Middle frontal gyrus (tissue), 1 donor: Measurements from ENCODE around the gene NUP107.
"Not testable (repeated sequence)": the region's sequence is repeated elsewhere in the genome, so short reads cannot be mapped to it uniquely, and the experiment has no call there.

ENCODE experiments used
- DNase-seq: peaks from one replicate; pipeline ENCODE4 v3.0.0-alpha.2; 2015; ENCODE audit warnings: low spot score; ENCODE audit errors: extremely low spot score

NUP107 gene

DNA sequence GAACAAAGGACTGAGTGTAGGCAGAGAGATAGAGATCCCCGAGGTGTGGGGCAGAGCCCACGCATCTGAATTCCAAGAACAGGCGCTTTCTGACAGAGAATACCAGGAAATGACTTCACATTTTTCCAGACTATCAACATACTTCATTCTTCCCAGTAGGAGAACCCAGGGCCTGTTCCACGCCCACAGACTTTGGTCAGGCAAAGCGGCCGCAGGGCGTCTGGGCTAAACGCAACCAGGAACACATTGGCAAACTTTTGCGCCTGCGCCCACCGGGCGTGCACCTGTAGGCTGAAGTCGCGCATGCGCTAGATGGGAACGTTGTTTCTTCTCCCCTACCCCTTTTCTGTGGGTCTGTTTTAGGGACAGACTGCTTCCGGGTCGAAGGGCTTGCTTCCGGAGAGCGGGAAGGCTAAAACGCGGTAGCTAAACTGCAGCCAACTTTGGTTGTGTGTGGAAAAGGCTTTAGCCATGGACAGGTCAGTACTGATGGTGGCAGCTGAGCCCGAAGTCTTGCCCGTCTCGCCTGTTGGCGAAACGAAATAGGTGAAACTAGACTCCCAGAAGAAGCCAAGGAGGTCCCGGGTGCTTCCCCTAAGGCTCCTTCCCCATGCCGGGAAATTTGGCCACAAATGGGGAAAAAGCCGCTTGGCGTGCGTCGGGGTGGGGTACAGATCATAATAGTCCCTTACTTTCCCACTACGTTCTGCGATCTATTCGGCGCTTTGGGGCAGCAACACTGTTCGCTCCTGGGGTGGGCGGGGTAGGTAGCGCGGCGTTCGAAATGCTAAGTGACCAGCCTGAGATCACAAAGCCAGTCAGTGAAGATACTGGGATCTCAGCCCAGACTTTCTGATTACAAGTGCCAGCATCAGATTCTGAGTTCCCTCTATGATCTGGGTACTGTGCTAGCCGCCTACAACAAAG, at the start of gene NUP107:
Gene NUP107, plus strand, starts transcription at position 384 of the 927 bp plus-strand sequence. Its CDS starts 88 bp downstream, at position 472.
- peak; percentile 92 for DNase-seq

DNA sequence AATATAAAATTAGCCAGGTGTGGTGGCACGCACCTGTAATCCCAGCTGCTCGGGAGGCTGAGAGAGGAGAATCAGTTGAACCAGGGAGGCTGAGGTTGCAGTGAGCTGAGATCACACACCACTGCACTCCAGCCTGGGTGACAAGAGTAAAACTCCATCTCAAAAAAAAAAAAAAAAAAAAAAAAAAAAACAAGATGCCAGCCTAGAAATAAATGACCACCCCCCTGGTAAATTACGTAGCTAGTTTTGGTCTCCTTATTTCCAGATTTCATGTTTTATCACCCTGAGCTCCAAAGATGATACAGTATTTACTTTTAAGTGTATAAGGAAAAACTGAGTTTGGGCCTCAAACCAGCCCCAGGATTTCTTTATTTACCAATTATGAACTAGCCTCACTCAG, 49.3 kb upstream of the NUP107 start:
- not testable (repeated sequence) for DNase-seq

DNA sequence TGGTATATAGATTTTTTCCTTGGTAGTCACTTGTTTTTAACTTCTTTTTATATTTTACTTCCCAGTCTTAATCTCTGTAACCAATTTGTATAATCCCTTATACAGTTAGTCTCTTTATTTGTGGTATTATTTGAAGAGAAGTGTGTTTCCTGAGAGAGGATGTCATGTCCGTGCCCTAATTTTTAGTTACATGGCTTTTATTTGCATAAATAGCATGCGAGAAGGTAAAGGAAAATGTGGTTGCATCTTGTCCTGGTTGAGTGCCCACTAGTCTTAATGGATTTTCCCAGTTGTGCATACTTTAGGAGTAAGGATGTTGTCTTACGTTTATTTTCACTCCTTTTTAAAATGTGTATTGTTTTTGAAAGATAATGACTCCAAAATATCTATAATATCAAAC, 48.6 kb upstream of the NUP107 start:
- DNase-seq: no peak

DNA sequence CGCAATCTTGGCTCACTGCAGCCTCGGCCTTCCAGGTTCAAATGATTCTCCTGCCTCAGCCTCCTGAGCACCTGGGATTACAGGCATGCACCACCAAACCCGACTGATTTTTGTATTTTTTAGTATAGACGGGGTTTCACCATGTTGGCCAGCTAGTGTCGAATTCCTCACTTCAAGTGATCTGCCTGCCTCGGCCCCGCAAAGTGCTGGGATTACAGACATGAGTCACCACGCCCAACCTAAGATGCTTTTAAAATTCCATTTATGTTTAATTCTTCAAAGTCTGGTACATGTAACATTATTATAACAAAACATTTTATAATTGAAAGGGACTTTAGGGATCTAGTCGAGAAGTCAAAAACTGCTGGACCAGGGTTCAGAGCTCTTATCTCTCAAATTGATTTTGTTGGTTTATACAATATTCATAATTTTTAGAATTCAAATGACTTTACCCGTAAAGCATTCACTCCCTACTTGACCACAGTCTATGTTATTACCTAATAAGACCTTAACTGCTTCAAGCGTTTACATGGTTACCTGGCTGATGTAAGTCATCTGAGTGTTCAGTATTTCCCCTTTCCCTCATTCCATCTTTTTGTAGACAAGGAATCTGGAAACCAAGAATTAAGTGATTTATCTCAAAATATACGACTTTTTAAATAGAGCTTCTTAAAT, 47.9 kb upstream of the NUP107 start:
- DNase-seq: no peak

DNA sequence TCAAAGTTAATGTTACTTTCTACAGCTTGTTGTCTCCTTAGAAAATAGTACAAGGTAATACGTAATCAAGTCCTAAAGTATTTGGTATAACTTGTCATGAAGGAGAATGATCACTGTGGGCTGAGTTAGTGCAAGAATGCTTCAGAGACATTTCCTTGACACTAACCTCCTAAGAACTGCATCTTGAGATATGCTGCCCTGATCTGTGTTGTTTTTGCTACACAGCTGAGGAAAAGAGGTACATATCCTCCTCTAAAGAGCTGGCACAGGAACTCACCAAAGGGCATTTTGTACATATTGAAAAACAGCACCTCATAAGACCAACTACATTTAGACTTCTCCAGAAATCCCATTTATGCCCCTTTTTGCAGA, 47.4 kb upstream of the NUP107 start:
- DNase-seq: no peak

DNA sequence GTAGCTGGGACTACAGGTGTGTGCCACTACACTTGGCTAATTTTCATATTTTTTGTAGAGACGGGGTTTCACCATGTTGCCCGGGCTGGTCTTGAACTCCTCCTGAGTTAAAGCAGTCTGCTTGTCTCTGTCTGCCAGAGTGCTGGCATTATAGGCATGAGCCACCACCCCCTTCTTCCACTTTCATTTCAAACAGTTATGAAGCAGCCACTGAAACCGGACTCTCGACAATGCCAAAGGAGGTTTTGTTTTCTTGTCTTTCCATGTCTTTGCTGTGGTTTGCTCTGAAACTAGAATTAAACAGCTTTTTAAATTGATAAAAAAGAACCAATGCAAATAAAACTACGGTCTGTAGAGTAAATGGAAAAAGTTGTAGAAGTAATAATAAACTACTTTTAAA, 45.6 kb upstream of the NUP107 start:
- DNase-seq: no peak

DNA sequence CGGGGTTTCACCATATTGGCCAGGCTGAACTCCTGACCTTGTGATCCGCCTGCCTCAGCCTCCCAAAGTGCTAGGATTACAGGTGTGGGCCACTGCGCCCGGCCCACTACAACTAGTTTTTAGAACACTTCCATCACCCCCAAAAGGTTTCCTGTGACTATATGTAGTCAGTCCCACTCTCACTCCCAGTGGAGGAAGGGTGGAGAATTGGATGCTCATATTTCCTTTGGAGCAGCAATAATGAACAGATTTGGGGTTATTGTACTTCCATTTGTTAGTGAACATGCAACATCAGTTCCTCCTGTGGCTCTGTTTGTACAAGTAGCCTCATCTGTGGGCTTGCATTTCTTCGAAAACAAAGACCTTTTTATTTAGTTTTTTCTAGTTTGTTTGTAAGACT, 40.3 kb upstream of the NUP107 start:
- no peak for DNase-seq

DNA sequence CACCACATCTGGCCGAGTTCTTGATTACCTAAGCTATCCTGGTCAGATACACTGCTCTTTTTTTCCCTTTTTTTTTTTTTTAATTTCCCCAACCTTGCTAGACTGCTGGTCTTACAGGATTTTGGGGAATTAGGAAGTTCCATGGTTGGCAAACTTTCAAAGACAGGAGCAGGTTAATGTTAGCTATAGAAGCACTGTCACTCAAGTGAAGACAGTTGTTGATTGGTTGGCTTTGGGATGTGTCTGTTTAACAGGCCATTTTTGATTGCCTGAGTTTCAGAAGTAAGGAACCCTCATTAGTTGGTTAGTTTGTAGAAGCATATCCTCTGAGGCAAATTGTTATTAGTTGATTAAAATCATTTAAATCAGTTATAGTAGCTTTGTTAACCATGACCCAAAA, 39.3 kb upstream of the NUP107 start:
- DNase-seq: no peak

DNA sequence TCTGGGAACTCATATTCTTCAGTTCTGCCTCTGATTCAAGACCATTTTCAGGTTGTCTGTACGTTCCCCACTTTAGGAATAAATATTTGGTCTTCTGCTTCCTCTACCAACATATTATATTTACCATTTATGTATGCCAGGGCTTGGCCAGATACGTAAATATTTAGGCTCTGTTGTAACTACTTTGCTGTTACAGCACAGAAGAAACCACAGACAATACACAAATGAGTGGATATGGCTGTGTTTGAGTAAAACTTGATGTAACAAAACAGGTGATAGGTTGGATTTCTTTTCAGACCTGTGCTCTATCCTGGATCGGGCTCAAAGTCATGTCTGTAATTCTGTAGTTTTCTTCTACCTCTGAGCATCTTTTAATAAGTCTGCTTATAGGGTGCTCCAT, 38.6 kb upstream of the NUP107 start:
- no peak for DNase-seq

DNA sequence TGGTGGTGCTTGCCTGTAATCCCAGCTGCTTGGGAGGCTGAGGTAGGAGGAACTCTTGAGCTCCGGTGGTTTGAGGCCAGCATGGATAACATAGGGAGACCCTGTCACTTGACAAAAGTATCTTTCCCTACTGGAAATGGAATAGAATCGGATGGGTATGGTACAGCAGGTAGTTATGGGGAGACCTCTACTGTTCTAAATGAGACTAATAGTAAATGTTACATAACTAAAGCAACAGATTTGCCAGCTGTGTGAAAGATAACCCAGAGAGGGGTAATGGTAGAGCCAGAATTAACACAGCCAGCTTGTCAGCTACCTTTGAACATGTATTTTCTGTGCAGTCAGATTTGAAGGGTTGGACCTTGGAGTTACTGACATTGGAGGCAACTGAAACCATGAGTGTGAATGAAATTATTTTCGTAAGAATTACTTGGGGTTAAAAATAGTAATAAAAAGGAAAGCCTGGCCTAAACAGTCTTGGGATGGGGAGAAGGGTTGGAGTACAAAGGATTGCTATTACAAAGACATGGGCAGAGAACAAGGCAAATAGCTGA, 21.7 kb upstream of the NUP107 start:
- no peak for DNase-seq

DNA sequence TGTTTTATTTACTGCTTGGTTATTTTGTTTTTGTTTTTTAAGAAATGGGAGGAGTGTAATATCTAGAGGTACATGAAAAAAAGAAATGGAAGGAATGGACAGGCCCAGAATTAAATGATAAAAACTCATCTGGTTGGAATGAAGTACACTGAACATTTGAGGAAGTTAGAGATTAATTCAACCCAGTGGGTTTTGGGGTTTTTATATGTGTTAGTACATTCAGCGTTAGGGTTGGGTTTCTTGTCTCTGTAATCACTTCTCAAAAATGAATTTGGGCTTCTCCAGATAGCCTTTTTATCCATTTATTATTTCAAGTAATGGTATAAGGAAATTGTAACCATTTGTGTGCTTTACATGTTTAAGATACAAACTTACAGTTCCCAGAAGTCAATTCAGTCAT, 19.5 kb upstream of the NUP107 start:
- DNase-seq: no peak

DNA sequence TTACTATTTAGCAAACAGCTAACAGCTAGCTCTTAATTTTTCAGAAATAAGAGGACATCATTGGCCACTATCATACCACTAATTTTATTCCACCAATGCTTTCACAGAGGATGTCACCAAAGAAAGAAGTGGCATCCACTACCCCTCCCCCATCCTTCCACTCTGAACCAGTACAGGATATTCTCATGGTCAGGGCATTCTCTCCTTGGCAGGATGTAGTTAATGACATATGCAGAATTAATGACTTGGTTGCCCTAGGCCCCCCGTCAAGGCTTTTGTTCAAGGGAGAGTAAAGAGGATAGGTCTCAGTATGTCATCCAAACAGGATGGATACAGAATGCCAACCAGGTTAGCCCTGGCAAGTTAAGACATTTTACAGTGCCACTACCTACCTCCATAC, 18.9 kb upstream of the NUP107 start:
- DNase-seq: no peak

DNA sequence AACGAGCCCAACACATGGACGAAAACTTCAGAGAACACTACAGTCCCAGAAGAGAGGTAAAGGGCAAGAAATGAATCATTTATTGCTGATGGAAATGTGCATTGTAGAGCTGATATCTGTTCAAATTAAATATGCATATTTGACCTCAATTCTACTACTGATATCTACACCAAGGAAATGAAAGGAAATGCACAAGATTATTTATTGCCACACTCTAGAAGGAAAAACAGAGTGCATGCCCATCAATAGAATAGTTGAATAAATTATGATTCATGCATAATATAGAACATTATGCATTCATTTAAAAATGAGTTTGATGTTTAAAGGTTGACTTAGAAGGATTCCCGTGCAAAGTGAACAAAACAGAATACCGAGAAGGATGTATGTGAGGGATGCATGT, 15.6 kb upstream of the NUP107 start:
- no peak for DNase-seq

DNA sequence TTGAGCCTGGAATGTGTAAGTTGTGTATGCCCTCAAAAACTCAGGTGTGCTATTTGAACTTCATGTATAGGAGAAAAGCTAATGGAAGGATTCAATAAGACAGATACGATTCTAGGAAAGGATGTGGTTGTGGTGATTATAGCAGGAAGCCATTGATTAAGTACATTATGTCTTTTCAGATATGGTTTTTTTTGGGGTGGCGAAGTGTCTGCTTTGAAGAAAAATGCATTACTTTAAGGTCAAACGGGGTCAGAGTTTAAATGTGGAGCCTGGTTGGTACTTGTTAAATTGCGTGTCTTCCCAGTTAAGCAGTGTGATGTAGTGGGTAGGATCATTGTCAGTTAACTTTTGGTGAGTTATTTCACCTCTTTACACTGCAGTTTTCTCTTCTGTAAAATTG, 13.0 kb upstream of the NUP107 start:
- DNase-seq: no peak

DNA sequence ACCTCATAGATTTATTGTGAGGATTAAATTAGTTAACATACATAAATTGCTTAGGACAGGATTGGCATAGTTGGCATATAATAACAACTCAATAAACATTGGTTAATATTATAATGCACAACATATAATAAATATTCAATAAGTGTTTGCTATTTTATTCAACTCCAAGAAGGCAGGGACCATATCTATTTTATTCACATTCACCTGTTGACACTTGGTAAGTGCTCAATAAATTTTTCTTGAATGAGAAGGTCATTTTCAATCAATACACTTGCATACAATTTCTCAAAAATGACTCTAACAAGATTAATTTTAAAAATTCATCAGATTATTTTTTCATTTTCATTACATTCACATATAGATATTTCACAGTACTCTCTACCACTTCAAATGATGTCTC, 12.4 kb upstream of the NUP107 start:
- DNase-seq: no peak

DNA sequence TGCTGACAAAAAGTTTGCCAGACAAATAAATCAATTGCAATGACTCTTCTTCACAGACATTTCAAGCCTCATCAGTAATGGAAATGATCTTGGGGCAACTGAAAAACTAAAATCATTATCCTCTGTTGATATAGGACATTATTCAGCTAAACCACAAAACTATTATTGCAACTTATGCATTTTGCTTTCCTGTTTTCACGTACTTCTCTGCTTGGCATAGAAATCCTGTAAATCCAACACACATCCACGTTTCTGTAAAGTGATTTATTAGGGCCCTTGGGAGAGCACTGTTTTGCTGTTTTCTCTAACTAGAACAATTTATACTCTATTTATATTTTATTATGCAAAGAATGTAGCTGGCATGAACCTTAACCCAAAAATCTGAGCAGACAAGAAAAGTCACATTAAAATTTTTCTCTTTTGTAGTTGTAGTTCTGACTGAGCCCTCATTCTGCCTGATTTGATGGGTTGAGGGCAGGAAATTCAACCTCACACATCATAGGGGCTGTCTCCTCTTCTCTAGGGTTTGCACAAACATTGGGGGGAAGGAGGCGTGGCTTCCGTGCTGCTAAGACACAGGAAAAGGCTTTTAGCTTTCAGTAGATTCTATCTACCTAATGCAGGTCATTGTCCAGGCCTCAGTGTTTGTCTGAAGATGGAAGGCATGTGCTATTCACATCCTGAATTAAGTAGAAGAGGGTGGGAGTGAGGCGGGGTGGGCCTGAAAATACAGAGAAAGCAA, 11.5 kb upstream of the NUP107 start:
- DNase-seq: no peak

DNA sequence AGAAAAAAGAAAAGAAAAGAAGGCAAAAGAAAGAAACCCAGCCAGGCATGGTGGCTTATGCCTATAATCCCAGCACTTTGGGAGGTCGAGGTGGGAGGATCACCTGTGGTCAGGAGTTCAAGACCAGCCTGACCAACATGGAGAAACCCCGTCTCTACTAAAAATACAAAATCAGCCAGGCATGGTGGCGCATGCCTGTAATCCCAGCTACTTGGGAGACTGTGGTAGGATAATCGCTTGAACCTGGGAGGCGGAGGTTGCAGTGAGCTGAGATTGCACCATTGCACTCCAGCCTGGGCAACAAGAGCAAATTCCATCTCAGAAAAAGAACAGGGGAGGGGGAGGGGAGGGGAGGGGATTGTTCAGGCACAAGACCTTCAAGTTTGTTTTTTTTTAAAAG, 9.9 kb upstream of the NUP107 start:
- DNase-seq: not testable (repeated sequence)

DNA sequence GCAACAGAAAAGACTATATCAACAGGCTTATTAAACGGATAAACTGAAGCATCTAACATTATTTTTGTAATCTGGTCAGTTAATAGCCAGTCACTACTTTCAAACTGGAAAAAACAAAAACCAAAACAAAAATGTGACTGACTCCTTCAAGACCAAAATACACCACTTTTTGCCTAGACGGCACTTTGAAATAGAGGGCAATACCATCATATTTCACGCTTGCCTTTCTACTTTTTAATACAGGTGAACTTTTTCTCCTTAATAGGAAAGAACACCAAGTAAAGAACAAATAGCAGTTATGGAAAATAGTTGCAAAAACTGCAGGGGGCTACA, 550 bp upstream of the NUP107 start:
- DNase-seq: no peak

DNA sequence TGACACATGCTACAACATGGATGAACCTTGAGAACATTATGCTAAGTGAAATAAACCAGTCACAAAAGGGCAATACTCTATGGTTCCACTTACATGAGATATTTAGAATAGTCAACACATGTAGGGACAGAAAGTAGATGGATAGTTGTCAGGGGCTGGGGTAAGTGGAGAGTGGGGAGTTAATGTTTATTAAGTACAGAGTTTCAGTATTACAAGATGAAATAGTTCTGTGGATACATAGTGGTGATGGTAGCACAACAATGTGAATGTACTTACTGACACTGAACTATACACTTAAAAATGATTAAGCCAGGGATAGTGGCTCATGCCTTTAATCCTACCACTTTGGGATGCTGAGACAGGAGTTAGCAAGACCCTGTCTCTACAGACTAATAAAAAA, 8.7 kb downstream of the NUP107 start:
- no peak for DNase-seq

DNA sequence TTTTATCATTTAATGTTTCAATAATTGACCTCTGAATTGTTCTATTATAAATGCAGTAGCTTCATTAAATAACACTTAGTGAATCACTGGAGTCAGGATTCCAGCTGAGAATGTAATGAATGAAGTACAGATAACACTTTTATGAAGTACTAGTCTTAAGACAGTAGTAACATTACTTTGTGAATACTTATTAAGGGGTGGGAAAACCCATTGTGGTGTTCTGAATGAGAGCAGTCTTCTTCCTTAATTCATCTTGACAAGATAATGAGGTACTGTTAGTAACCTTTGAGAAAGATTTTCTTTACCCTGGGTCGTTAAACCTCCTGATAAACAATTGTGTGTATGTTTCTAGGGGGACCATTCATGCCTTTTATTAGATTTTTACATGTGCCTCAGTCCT, 12.7 kb downstream of the NUP107 start:
- no peak for DNase-seq

DNA sequence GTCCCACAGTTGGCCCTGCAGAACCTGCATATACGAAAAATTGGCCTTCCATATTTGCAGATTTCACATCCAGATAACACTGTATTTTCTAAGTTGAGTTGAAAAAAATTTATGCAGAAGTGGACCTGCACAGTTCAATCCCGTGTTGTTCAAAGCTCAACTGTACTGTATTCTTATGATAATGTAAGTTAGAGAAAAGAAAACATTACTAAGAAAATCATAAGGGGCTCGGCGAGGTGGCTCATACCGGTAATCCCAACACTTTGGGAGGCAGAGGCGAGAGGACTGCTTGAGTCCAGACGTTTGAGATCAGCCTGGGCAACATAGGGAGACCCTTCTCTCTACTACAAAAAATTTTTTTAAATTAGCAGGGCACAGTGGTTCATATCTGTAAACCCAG, 41.0 kb downstream of the NUP107 start:
- no peak for DNase-seq

DNA sequence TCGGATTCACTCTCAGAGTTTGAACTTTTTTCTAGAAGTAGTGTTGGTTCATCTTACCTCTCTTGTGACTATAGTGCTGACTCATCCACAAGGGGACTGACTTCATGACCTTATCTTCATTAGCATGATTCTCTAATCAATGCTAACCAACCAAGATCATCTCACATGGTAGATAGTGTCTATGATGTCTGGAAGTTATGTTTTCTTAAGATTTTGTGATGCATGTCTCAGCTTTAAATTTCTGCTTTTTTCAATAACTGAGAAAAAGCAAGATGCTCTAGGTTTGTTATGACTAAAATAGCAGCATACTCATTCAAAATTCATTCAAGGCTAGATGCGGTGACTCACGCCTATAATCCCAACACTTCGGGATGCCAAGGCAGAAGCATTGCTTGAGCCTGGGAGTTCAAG, 46.9 kb downstream of the NUP107 start:
- no peak for DNase-seq
